GM13976 (cell line): ENCODE measurements around the gene HLA-F.

Experiments used
- DNase-seq: peaks from one replicate; pipeline ENCODE4 v3.0.0; 2012; ENCODE audit warnings: low spot score
- in situ Hi-C: fragments of 300-500 bp; cut with MboI; formaldehyde crosslinking; loops from one replicate; pipeline ENCODE4 v1.12.0; 2022; ENCODE audit warnings: low sequenced_read_pairs, mixed read lengths, inconsistent platforms; ENCODE audit not compliant: unreplicated experiment
- TF ChIP-seq, protein P1 (sequence below): IDR thresholded peaks from 2 replicates; pipeline ENCODE4 v1.5.1; 2012; ENCODE audit warnings: borderline replicate concordance, mild to moderate bottlenecking; ENCODE audit not compliant: insufficient read depth; ENCODE audit errors: extremely low read depth, missing control alignments, control extremely low read depth

HLA-F gene

GRCh38 chr6:29734046-29735018, 11.1 kb downstream of the HLA-F start:
- TF ChIP-seq, protein P1, sequence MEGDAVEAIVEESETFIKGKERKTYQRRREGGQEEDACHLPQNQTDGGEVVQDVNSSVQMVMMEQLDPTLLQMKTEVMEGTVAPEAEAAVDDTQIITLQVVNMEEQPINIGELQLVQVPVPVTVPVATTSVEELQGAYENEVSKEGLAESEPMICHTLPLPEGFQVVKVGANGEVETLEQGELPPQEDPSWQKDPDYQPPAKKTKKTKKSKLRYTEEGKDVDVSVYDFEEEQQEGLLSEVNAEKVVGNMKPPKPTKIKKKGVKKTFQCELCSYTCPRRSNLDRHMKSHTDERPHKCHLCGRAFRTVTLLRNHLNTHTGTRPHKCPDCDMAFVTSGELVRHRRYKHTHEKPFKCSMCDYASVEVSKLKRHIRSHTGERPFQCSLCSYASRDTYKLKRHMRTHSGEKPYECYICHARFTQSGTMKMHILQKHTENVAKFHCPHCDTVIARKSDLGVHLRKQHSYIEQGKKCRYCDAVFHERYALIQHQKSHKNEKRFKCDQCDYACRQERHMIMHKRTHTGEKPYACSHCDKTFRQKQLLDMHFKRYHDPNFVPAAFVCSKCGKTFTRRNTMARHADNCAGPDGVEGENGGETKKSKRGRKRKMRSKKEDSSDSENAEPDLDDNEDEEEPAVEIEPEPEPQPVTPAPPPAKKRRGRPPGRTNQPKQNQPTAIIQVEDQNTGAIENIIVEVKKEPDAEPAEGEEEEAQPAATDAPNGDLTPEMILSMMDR, result no peak
- no peak for DNase-seq
- in situ Hi-C loops, result no loop called here

DNA sequence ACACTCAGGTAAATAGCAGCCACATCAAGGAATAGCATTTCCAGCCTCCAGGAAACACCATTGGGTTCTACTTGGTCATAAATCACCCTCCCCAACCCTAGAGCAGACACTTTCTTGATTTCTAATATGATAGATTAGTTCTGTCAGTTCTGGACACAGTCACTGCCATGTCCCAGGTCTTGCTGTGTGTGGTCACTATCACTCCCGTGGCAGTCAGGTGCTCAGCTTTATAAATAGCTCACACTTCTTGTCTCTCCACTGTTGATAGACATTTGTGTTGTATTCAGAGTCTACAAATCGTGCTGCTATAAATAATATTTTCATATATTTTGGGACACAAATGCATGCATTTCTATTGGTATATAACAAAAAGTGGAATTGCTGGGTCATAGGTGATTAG, 13.3 kb downstream of the HLA-F start:
- DNase-seq, result no peak
- in situ Hi-C loops, result no loop called here

GRCh38 chr6:29737707-29738630, 14.7 kb downstream of the HLA-F start:
- in situ Hi-C loops, result no loop called here
- TF ChIP-seq, protein P1, result peak; percentile 72
- DNase-seq, result peak; percentile 64

More for the DNA sequence above, 13.3 kb downstream of the HLA-F start:
- TF ChIP-seq, protein P1, result no peak

DNA sequence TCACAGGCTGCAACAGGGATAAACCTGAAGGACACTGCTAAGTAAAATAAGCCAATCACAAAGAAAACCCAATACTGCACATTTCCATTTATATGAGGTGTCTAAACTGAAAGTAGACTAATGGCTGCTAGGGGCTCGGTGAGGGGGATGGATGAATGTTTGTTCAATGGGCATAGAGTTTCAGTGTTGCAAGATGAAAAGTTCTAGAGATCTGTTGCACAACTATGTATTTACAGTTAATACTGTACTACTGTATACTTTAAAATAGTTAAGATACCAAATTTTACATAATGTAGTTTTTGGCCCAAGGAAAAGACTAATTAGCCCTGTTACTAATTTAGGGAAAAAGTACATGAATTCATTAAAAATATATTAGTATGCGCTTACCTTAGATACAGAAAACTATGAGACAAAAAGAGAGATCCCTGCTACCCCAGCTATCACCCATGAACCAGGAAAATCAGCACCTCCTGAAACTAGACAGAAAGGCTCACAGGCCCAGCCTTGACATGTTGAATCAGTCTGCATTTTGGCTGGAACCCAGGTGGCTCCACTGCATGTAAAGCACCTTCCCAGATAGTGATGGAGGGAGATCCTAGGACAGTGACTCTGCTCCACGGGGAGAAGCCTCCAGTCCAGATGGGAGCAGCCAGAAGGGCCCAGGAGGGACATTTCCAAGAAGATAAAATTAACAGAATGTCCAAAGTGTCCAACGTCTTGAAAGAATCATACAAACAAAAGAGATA, 16.1 kb downstream of the HLA-F start:
- no peak for DNase-seq
- in situ Hi-C loops, result no loop called here
- TF ChIP-seq, protein P1, result no peak

DNA sequence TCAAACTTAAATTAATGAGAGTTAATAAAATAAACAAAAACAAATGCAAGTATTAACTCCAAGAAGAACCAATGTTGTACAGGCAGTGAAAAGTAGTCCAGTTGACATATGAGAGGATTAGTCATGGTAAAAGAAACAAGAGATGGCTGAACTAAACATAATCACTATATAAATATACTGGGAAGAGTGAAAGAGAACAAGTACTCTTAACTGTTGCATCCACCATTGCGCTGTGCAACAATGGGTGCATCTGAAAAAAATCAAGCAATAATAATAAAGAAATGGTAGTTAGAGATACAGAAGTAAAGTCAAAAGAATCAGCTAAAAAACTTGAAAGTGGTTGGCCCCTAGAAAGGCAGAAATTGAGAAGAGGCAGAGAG, 16.6 kb downstream of the HLA-F start:
- TF ChIP-seq, protein P1, result no peak
- DNase-seq, result no peak
- in situ Hi-C loops, result no loop called here

- no peak for DNase-seq
- in situ Hi-C loops, result no loop called here
- TF ChIP-seq, protein P1, result no peak
These were observed 18.4 kb downstream of the HLA-F start for GRCh38 chr6:29741592-29741991.
